Heart right ventricle (tissue), 16 donors: ENCODE data around the gene RGL1. TPM values are rescaled to one million over a fixed set of nuclear protein-coding genes. Genes with fewer than 3 reads are reported as not detected.

Source experiments
- ATAC-seq, 8 donors: fragments of 200-7000 bp; cut with Tn5 transposase; one replicate each; pipeline ENCODE4 v1.9.1; 2020; ENCODE audit warnings: mild to moderate bottlenecking in 8 of 8, moderate library complexity in 8 of 8, moderate number of reproducible peaks in 1 of 8
- DNase-seq, 2 donors: peaks; one replicate each; pipeline ENCODE4 v3.0.0-alpha.2; 2020
- H3K27ac ChIP-seq, 10 donors: fragments of 200-600 bp; sonication (generic) in 2 of 10; one replicate each; pipeline versions ENCODE4 v1.5.0 to v1.8.0; 2020 to 2022; ENCODE audit warnings: mild to moderate bottlenecking in 3 of 10
- H3K27me3 ChIP-seq, 7 donors: fragments of 200-600 bp; one replicate each; pipeline ENCODE4 v1.8.0; 2021 to 2022; ENCODE audit warnings: mild to moderate bottlenecking in 2 of 7
- H3K36me3 ChIP-seq, 9 donors: fragments of 200-600 bp; sonication (generic) in 1 of 9; one replicate each; pipeline versions ENCODE4 v1.5.0 to v1.8.0; 2020 to 2022; ENCODE audit warnings: mild to moderate bottlenecking in 2 of 9
- H3K4me1 ChIP-seq, 9 donors: fragments of 200-600 bp; sonication (generic) in 1 of 9; one replicate each; pipeline versions ENCODE4 v1.5.0 to v1.8.0; 2020 to 2022; ENCODE audit warnings: mild to moderate bottlenecking in 4 of 9
- H3K4me3 ChIP-seq, 10 donors: fragments of 200-600 bp; sonication (generic) in 2 of 10; one replicate each; pipeline versions ENCODE4 v1.5.0 to v1.8.0; 2020 to 2022; ENCODE audit warnings: mild to moderate bottlenecking in 7 of 10, moderate library complexity in 2 of 10
- H3K9me3 ChIP-seq, 11 donors: fragments of 200-600 bp in 10 of 11; sonication (generic) in 2 of 11; one replicate each; pipeline versions ENCODE4 v1.5.0 to v1.8.0; 2013 to 2022; ENCODE audit warnings: mild to moderate bottlenecking in 2 of 11, control low read depth in 1 of 11, moderate library complexity in 1 of 11
- CTCF ChIP-seq, 9 donors: fragments of 200-600 bp; sonication (generic) in 2 of 9; IDR thresholded peaks; one replicate each; pipeline versions ENCODE4 v1.5.0 to v1.8.0; 2021 to 2022; ENCODE audit warnings: antibody characterized with exemption in 9 of 9, mild to moderate bottlenecking in 5 of 9, moderate library complexity in 1 of 9
- WGBS, 2 donors: extraction: QIAGEN DNeasy Blood & Tissue Kit; methylation state at CpG; one replicate each; pipeline ENCODE4 v1.1.7; 2013; ENCODE audit warnings: inconsistent platforms in 1 of 2; 5-methylcytosine and 5-hydroxymethylcytosine counted together
- intact Hi-C, 10 donors: fragments of 100-400 bp; cut with DNase I; formaldehyde crosslinking; loops; one replicate each; pipeline versions ENCODE4 v1.11.1 to v1.14.2; 2022
- polyA plus RNA-seq, 2 donors: library from polyadenylated mRNA; stranded (reverse); fragments of 200-250 nt; gene quantifications; one replicate each; pipeline ENCODE4 v1.2.3, GENCODE V29; 2013
- total RNA-seq, 10 donors: library from RNA; stranded (reverse); fragmentation: NEBNext Ultra II Directional in 3 of 10; extraction: Animal tissue kit (Norgen Biotek cat#: 25700) in 3 of 10; gene quantifications; one replicate each; pipeline versions ENCODE4 v1.2.1 to v1.2.4, GENCODE V29; 2021 to 2023
- donor health status: Arrhythmogenic right ventricular cardiomyopathy.
- donor health status: ischemic (EF 13 %, LVEDD 7.1; RV severe dilation, severe dysfunction).
- donor health status: healthy with polysubstance abuse.
- donor health status: DM: no; HTN: yes; CAD: no.
- donor health status: DM: no; HTN: no; CAD: no.
- donor health status: ischemic (EF 25% LVEDD 6.9; RV normal size, moderate dysfunction).
- donor health status: ischemic (EF 25% LVEDD 5.7; RV mildly dilated, moderate dysfunction).
- donor health status: healthy.
- donor health status: DM: yes; HTN: yes; CAD: no.
- donor health status: Ischemic cardiomyopathy.
- donor health status: ischemic (EF 35%, LVEDD 5.7; RV mildly dilated, moderate dysfunction).
- donor health status: nonischemic (EF 11% LVEDD 7.7; RV severe dilation, severe dysfunction).
- donor health status: DM: yes; HTN: yes; CAD: no.
- donor health status: PGD.
- donor health status: ischemic (EF 29% LVEDD 5.4; RV normal size, mild dysfunction).
- donor health status: nonischemic (EF 23%, LVEDD 6.1; RV moderate dilation, normal function).

RGL1 gene
- total and polyA plus RNA-seq, 12 donors = 3.8 to 33.4 (median 18.4) TPM

- no peak for TF ChIP-seq CTCF (IDR thresholded peaks at IDR 0.05)
- H3K27ac ChIP-seq = peak overlapping the region in 9 of 10 donors; percentile 12 to 78 (median 51)
- H3K4me3 ChIP-seq = peak overlapping the region in 1 of 10 donors; percentile 10
- no peaks in the 10 kb centered on the region for H3K27me3 ChIP-seq
- DNase-seq (no peak), ATAC-seq (peak in 4 of 8 donors; percentile 4 to 7 (median 5))
- WGBS, 2 donors = 58 to 64% methylated on average over 2 of the region's 2 CpGs
- H3K9me3 ChIP-seq = no peaks in the 10 kb centered on the region
- H3K4me1 ChIP-seq = peaks cover 9 to 40% (median 24%) of the 10 kb centered on the region in 9 donors
- peaks cover 0 to 38% (median 5%) of the 10 kb centered on the region in 9 donors for H3K36me3 ChIP-seq
- intact Hi-C loops = loop anchor here in 2 of 10 donors (10.0 kb wide), 1 partner anchor 103 kb away; the partner anchor contains the start of gene COLGALT2 (in 2 of the 2)
These were observed 126.8 kb downstream of the RGL1 start for GRCh38 chr1:183931646-183932271.

GRCh38 chr1:183932412-183932811 is 127.5 kb downstream of the RGL1 start:
- Histone ChIP-seq H3K27ac (peak overlapping the region; percentile 12 to 78 (median 50)), H3K4me1 (peaks cover 9 to 35% (median 22%) of the 10 kb centered on the region in 9 donors), H3K27me3 (no peaks in the 10 kb centered on the region), H3K4me3 (peak overlapping the region in 2 of 10 donors; percentile 10 to 11), H3K36me3 (peaks cover 0 to 31% (median 0%) of the 10 kb centered on the region in 9 donors), H3K9me3 (no peaks in the 10 kb centered on the region)
- 24 to 33% methylated on average over 15 of the region's 15 CpGs for WGBS, 2 donors
- intact Hi-C loops = loop anchor here in 2 of 10 donors (10.0 kb wide), 1 partner anchor 102 kb away; the partner anchor contains the start of gene COLGALT2 (in 2 of the 2)
- no peak for TF ChIP-seq CTCF (IDR thresholded peaks at IDR 0.05)
- ATAC-seq (peak; percentile 81 to 91 (median 86)), DNase-seq (peak; percentile 85)

- TF ChIP-seq CTCF (IDR thresholded peaks at IDR 0.05) = no peak
- 74 to 83% methylated on average over 4 of the region's 4 CpGs for WGBS, 2 donors
- Histone ChIP-seq H3K9me3 (no peaks in the 10 kb centered on the region), H3K4me3 (no peak overlapping the region), H3K4me1 (peaks cover 9 to 31% (median 25%) of the 10 kb centered on the region in 9 donors), H3K36me3 (peaks cover 0 to 21% (median 0%) of the 10 kb centered on the region in 9 donors), H3K27me3 (no peaks in the 10 kb centered on the region), H3K27ac (peak overlapping the region in 6 of 10 donors; percentile 17 to 78 (median 58))
- no peak for DNase-seq
- intact Hi-C loops = loop anchor here in 2 of 10 donors (10.0 kb wide), 1 partner anchor 101 kb away; the partner anchor contains the start of gene COLGALT2 (in 2 of the 2)
- ATAC-seq = no peak
These were observed 128.7 kb downstream of the RGL1 start for GRCh38 chr1:183933528-183934179.

- WGBS, 2 donors = 64 to 69% methylated on average over 6 of the region's 6 CpGs
These were observed 129.4 kb downstream of the RGL1 start for GRCh38 chr1:183934314-183934713.

More at GRCh38 chr1:183934314-183934713, 129.4 kb downstream of the RGL1 start:
- Histone ChIP-seq H3K9me3 (no peaks in the 10 kb centered on the region), H3K4me1 (peaks cover 9 to 31% (median 25%) of the 10 kb centered on the region in 9 donors), H3K27ac (peak overlapping the region in 3 of 10 donors; percentile 50 to 78 (median 67)), H3K36me3 (peaks cover 0 to 16% (median 0%) of the 10 kb centered on the region in 9 donors), H3K4me3 (no peak overlapping the region), H3K27me3 (no peaks in the 10 kb centered on the region)
- DNase-seq (no peak), ATAC-seq (no peak)
- no peak for TF ChIP-seq CTCF (IDR thresholded peaks at IDR 0.05)
- intact Hi-C loops = loop anchor here in 2 of 10 donors (10.0 kb wide), 1 partner anchor 100 kb away; the partner anchor contains the start of gene COLGALT2 (in 2 of the 2)
